Lower leg skin (tissue), 4 donors: Measurements from ENCODE around the gene REEP5. TPM values are rescaled to one million over a fixed set of nuclear protein-coding genes. Genes with fewer than 3 reads are reported as not detected.
"Not testable (repeated sequence)": the region's sequence is repeated elsewhere in the genome, so short reads cannot be mapped to it uniquely, and the experiment has no call there.

Experiments
- DNase-seq, 2 donors: peaks; one replicate each; pipeline ENCODE4 v3.0.0-alpha.2; 2019; ENCODE audit warnings: low spot score in 2 of 2
- H3K4me3 ChIP-seq: fragments of 200-600 bp; sonication (generic); 2 replicates; pipeline ENCODE4 v1.5.1; 2017; ENCODE audit warnings: mild to moderate bottlenecking, low read depth; ENCODE audit not compliant: poor library complexity, severe bottlenecking
- POLR2A ChIP-seq, 2 donors: fragments of 450-650 bp; IDR thresholded peaks; one replicate each; pipeline ENCODE4 v1.6.1; 2016 to 2017; ENCODE audit warnings: antibody characterized with exemption in 2 of 2, mild to moderate bottlenecking in 1 of 2, moderate library complexity in 1 of 2
- WGBS, 2 donors: methylation state at CpG; one replicate each; pipeline ENCODE4 v1.1.5; 2018; 5-methylcytosine and 5-hydroxymethylcytosine counted together
- intact Hi-C: fragments of 100-400 bp; cut with DNase I; formaldehyde crosslinking; loops from one replicate; pipeline ENCODE4 v1.15.0; 2023; ENCODE audit warnings: low total_unique reads
- total RNA-seq, 4 donors: library from RNA; depleted of rRNA; stranded (reverse); fragments of >200 nt; gene quantifications; one replicate each; pipeline ENCODE4 v1.1.0, GENCODE V29; 2016
- TF ChIP-seq, protein P1 (sequence below), 3 donors: fragments of 450-650 bp; IDR thresholded peaks; one replicate each; pipeline ENCODE4 v1.5.1; 2016; ENCODE audit warnings: antibody characterized with exemption in 3 of 3, mild to moderate bottlenecking in 3 of 3, moderate library complexity in 2 of 3

The REEP5 gene
- total RNA-seq, 4 donors from 2014 or later = 50.7 to 85.5 (median 74.4) TPM

DNA sequence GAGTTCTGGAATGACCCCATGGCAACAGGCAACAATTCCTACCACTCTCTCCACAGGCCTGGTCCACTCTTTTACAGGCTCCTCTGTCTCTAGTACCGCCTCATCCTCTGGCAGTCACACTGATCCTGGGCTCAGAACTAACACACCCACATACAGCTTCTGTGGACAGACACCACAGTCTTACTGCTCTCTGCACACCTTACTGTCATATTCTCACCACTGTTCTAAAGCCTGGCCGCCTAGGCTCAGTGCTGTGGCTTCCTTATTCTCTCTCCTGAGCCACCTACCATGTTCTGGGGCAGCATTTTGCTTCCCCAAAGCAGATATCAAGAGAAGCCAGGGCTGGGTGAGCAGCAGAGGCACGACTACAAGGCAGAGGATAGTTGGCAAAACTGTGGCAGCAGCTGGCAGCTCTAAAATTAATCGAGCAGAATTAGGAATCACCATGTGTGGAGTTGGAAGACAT, 14.8 kb downstream of the REEP5 start:
- intact Hi-C loops = no loop called here
- H3K4me3 ChIP-seq = no peak overlapping the region
- 50 to 56% methylated on average over 4 of the region's 4 CpGs for WGBS, 2 donors
- no peak for DNase-seq
- TF ChIP-seq, protein P1, sequence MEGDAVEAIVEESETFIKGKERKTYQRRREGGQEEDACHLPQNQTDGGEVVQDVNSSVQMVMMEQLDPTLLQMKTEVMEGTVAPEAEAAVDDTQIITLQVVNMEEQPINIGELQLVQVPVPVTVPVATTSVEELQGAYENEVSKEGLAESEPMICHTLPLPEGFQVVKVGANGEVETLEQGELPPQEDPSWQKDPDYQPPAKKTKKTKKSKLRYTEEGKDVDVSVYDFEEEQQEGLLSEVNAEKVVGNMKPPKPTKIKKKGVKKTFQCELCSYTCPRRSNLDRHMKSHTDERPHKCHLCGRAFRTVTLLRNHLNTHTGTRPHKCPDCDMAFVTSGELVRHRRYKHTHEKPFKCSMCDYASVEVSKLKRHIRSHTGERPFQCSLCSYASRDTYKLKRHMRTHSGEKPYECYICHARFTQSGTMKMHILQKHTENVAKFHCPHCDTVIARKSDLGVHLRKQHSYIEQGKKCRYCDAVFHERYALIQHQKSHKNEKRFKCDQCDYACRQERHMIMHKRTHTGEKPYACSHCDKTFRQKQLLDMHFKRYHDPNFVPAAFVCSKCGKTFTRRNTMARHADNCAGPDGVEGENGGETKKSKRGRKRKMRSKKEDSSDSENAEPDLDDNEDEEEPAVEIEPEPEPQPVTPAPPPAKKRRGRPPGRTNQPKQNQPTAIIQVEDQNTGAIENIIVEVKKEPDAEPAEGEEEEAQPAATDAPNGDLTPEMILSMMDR (IDR thresholded peaks at IDR 0.05) = no peak
- no peak for TF ChIP-seq POLR2A (IDR thresholded peaks at IDR 0.05)

DNA sequence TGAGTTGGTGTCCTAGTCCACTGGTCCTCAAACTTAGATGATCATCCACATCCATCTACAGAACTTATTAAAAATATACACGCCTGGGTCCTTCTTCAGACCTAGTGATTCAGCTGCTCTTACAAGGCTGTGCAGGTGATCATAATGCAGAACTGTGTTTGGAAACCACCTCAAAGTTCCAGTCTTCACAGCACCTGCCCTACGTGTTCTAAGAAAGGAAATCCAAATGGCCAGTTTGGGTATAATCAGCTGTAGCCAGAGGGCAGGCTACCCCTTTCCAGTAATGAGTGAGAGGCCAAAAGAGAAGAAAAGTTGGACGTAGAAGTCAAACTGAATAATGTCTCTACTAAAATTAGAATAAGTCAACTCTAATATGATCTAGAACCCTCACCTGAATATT, 15.4 kb downstream of the REEP5 start:
- WGBS, 2 donors = 88 to 90% methylated on average over 3 of the region's 3 CpGs
- TF ChIP-seq, protein P1 (IDR thresholded peaks at IDR 0.05) = no peak
- TF ChIP-seq POLR2A (IDR thresholded peaks at IDR 0.05) = no peak
- intact Hi-C loops = no loop called here
- no peak overlapping the region for H3K4me3 ChIP-seq
- no peak for DNase-seq

DNA sequence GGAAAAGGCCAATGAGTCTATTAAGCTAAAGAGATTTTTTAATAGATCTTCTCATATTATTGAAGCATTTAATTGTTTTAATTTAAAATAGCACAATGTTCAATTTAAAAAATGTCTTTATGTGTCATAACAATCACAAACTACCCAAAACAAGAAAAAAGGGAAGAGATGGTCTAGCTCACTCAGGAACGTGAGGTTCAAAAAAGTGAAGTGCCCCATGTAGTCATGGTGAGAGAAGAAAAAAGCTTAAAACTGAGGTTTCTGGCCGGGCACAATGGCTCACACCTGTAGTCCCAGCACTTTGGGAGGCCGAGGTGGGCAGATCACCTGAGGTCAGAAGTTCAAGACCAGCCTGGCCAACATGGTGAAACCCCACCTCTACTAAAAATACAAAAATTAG, 17.0 kb downstream of the REEP5 start:
- intact Hi-C loops, DNase-seq, H3K4me3 ChIP-seq: not testable (repeated sequence)
- WGBS, 2 donors = 82 to 86% methylated on average over 3 of the region's 3 CpGs

DNA sequence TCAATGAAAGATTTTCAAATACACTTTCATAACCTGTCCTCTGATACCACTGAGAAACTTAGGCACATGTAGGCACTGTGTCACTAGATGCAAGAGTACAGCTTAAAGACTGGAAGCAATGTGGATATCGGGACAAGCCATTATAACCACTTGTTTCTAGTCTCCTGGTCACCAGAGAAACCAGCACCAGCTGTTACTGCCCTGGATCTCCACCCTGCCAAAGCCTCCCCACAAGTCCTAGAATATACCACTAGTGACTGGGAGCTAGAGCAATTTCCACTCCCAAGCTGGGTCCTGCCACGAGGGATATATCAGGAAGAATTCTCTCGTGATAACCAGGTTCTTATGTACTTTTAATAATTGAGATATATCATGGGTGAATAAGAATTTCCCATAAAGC, 19.5 kb downstream of the REEP5 start:
- H3K4me3 ChIP-seq = no peak overlapping the region
- no peak for DNase-seq
- intact Hi-C loops = no loop called here
- WGBS, 2 donors = 84 to 91% methylated on average over 3 of the region's 3 CpGs
- TF ChIP-seq, protein P1 (IDR thresholded peaks at IDR 0.05) = no peak
- TF ChIP-seq POLR2A (IDR thresholded peaks at IDR 0.05) = no peak

DNA sequence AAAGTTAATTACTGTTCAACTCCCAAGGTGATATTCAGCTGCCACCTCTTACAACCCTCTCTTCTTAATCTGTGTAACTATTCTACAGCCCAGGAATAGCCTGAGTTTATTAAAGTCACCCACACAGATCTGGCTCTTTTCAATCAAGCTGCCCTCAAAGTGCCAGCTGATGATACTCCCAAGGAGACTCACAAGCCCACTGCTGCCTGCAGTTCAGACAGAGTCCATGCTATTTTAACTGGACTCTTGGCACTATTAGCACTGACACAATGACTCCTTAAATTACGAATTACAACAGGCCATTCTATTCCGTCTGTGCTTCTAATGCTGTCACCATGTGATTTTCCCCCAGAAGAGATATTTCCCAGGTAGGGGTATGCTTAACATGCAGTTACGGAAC, 26.3 kb downstream of the REEP5 start:
- whole genome bisulfite sequencing, 2 donors = 92 to 94% methylated on average over 3 of the region's 3 CpGs
- no peak overlapping the region for H3K4me3 ChIP-seq
- no peak for DNase-seq
- TF ChIP-seq POLR2A (IDR thresholded peaks at IDR 0.05) = no peak
- TF ChIP-seq, protein P1 (IDR thresholded peaks at IDR 0.05) = no peak
- intact Hi-C loops = no loop called here

DNA sequence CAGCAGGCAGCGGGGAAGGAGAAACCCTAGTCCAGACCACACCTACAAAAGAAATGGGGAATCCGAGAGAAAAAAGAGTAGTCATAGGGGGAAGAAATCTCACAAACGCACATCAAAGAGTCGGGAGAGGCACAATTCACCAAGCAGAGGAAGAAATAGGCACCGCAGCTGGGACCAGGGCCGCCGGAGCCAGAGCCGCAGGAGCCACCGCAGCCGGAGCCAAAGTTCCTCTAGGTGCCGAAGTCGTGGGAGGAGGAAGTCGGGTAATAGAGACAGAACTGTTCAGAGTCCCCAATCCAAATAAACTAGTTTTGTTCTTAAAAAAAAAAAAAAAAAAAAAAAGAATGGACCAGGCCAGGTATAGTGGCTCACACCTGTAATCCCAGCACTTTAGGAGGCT, 29.3 kb downstream of the REEP5 start:
- 94 to 95% methylated on average over 13 of the region's 13 CpGs for WGBS, 2 donors
- no peak for DNase-seq
- no peak overlapping the region for H3K4me3 ChIP-seq
- TF ChIP-seq POLR2A (IDR thresholded peaks at IDR 0.05) = no peak
- TF ChIP-seq, protein P1 (IDR thresholded peaks at IDR 0.05) = no peak
- intact Hi-C loops = no loop called here

DNA sequence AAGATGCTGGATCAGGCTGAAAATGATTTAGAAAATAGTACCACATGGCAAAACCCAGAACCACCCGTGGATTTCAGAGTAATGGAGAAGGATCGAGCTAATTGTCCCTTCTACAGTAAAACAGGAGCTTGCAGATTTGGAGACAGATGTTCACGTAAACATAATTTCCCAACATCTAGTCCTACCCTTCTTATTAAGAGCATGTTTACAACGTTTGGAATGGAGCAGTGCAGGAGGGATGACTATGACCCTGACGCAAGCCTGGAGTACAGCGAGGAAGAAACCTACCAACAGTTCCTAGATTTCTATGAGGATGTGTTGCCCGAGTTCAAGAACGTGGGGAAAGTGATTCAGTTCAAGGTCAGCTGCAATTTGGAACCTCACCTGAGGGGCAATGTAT, 30.0 kb downstream of the REEP5 start:
- DNase-seq, H3K4me3 ChIP-seq, intact Hi-C loops: not testable (repeated sequence)
- 85 to 91% methylated on average over 8 of the region's 8 CpGs for WGBS, 2 donors
